ENCODE results near the gene TLCD2.

The TLCD2 gene

DNA sequence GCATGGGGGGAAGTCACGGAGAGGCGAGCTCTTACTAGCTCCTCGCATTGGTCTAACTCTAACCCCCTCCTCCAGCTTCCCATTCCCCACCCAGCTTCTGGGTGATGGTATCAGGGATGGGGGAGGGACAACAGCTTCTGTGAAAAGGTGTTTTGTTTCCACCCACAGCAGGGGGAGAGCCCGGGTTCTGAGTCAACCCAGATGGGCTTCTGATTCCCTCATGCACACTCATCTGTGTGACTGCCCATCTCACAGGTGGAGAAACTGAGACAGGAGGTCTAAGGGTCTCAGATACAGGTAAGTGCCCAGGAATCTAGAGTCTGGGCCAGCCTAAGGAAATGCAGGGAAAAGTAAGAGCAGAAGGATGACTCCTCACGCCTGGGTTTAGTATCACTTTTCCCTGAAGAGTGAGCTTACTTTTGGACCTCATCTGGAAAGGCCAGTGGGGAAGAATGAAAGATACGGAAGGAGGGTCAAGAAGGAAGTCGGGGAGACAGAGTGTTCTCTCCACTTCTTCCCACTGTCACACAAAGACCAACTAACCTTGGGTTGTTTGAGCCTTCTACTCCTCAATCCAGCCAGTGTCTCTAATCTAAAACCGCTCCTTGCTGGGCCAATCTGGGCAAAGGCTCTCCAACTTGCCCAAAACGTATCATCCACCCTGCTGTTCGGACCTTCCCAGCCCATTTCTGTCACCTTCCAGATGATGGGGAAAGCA, 3.1 kb upstream of the TLCD2 start:
- no peak overlapping the region for H3K4me3 ChIP-seq (IDR thresholded peaks at IDR 0.05; ENCODE audit: insufficient read depth, low read depth, low read length)
- no peak overlapping the region for H3K4me2 ChIP-seq

DNA sequence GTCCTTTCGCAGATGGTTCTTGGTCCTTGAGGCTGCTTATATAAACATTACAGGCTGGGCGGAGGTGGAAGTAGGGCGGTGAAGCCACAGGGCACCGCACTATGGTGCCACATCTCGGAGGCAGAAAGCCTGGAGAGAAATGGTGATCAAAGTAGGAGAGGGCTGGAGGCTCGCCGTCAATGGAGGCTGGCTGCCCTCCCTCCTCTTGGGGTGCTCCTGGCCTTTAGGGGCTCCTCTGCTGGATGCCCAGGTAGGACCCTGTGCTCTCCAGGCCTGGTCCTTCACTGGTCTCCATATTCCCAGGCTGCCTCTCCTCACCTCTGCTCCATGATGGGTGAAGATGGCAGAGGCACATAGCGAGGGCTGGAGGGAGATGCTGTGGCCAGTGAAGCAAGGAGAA, 2.1 kb upstream of the TLCD2 start:
- Histone ChIP-seq H2AFZ (ENCODE audit: low read depth) (no peak overlapping the region), H3K79me2 (ENCODE audit: insufficient read depth, low read depth) (no peaks in the 10 kb centered on the region), H3K27me3 (ENCODE audit: insufficient read depth, low read depth) (no peaks in the 10 kb centered on the region), H3K9ac (no peak overlapping the region), H3K27ac (no peak overlapping the region), H3K36me3 (ENCODE audit: insufficient read depth) (no peaks in the 10 kb centered on the region), H3K4me1 (ENCODE audit: low read depth, poor library complexity, severe bottlenecking) (peaks cover 3% of the 10 kb centered on the region), H4K20me1 (ENCODE audit: insufficient read depth) (no peaks in the 10 kb centered on the region), H3K4me3 (IDR thresholded peaks at IDR 0.05; ENCODE audit: insufficient read depth, low read depth, low read length) (no peak overlapping the region), H3K4me2 (no peak overlapping the region)
- TF ChIP-seq, protein P1, sequence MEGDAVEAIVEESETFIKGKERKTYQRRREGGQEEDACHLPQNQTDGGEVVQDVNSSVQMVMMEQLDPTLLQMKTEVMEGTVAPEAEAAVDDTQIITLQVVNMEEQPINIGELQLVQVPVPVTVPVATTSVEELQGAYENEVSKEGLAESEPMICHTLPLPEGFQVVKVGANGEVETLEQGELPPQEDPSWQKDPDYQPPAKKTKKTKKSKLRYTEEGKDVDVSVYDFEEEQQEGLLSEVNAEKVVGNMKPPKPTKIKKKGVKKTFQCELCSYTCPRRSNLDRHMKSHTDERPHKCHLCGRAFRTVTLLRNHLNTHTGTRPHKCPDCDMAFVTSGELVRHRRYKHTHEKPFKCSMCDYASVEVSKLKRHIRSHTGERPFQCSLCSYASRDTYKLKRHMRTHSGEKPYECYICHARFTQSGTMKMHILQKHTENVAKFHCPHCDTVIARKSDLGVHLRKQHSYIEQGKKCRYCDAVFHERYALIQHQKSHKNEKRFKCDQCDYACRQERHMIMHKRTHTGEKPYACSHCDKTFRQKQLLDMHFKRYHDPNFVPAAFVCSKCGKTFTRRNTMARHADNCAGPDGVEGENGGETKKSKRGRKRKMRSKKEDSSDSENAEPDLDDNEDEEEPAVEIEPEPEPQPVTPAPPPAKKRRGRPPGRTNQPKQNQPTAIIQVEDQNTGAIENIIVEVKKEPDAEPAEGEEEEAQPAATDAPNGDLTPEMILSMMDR (conservative IDR thresholded peaks at IDR 0.05; ENCODE audit: low read depth, low read length) = no peak

More for the DNA sequence above, 3.1 kb upstream of the TLCD2 start:
- TF ChIP-seq, protein P1 (conservative IDR thresholded peaks at IDR 0.05; ENCODE audit: low read depth, low read length) = no peak
- Histone ChIP-seq H3K27ac (no peak overlapping the region), H3K27me3 (ENCODE audit: insufficient read depth, low read depth) (no peaks in the 10 kb centered on the region), H3K4me1 (ENCODE audit: low read depth, poor library complexity, severe bottlenecking) (peaks cover 11% of the 10 kb centered on the region), H4K20me1 (ENCODE audit: insufficient read depth) (no peaks in the 10 kb centered on the region), H3K9ac (no peak overlapping the region), H3K36me3 (ENCODE audit: insufficient read depth) (no peaks in the 10 kb centered on the region), H2AFZ (ENCODE audit: low read depth) (no peak overlapping the region), H3K79me2 (ENCODE audit: insufficient read depth, low read depth) (no peaks in the 10 kb centered on the region)

DNA sequence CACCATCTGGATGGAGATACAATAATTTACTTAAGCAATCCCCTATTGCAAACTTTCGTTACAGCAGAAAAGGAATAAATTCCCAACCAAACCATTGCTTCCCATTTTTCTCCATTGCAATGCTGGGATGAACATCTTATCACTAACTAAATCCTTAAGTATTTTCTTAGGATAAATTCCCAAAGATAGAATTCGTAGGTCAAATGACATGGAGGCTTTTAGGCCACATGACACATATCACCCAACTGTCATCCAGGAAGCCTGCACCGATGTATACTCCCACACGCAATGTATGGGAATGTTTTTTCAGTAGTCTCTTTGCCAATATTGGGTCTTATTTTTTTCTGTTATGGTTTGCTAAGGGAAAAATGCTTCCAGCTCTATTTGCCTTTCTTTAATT, 1.6 kb upstream of the TLCD2 start:
- H3K27me3 ChIP-seq (ENCODE audit: insufficient read depth, low read depth) = no peaks in the 10 kb centered on the region
- H4K20me1 ChIP-seq (ENCODE audit: insufficient read depth) = no peaks in the 10 kb centered on the region
- H3K27ac ChIP-seq = no peak overlapping the region
- no peaks in the 10 kb centered on the region for H3K79me2 ChIP-seq (ENCODE audit: insufficient read depth, low read depth)
- H3K36me3 ChIP-seq (ENCODE audit: insufficient read depth) = no peaks in the 10 kb centered on the region
- H3K4me3 ChIP-seq (IDR thresholded peaks at IDR 0.05; ENCODE audit: insufficient read depth, low read depth, low read length) = no peak overlapping the region
- no peak overlapping the region for H3K4me2 ChIP-seq
- H2AFZ ChIP-seq (ENCODE audit: low read depth) = no peak overlapping the region
- no peak overlapping the region for H3K9ac ChIP-seq
- TF ChIP-seq, protein P1 (conservative IDR thresholded peaks at IDR 0.05; ENCODE audit: low read depth, low read length) = no peak
- peaks cover 3% of the 10 kb centered on the region for H3K4me1 ChIP-seq (ENCODE audit: low read depth, poor library complexity, severe bottlenecking)

DNA sequence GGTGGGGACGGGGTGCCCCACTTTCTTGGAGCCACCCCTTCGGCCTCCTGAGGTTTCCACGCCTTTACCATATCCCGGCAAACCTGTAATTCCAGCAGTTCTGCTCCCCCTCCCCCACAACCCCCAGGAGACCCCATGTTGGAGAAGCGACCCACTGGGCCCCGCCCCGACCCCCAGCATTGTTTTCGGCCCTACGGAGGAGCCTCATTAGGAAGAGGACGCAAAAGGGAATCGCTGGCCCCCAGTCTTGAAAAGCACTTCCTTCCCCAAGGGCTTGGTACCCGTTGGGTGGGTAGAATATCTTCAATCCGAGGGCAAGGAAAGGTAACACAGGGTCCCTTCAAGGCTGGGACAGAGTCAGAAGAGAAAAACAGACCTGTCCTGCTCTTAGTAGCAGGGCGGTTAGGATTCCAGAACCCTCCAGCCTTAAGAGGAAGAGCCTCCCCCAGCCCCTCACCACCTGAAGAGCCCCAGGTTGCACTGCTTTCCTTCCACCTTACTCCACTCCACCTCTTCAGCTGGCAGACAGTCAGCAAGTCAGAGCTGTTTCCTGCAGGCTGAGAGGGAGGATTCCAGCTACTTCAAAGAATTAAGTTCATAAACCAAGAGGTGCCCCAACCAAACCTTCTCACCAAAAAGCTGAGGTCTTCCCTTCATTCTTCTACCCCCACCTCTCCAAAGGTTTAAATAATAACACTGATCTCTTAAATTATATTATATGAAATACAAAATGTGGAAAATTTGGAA, 803 bp upstream of the TLCD2 start:
- Histone ChIP-seq H3K4me1 (ENCODE audit: low read depth, poor library complexity, severe bottlenecking) (peaks cover 3% of the 10 kb centered on the region), H3K9ac (no peak overlapping the region), H3K4me3 (IDR thresholded peaks at IDR 0.05; ENCODE audit: insufficient read depth, low read depth, low read length) (no peak overlapping the region), H2AFZ (ENCODE audit: low read depth) (no peak overlapping the region), H3K4me2 (no peak overlapping the region), H3K79me2 (ENCODE audit: insufficient read depth, low read depth) (no peaks in the 10 kb centered on the region), H3K27me3 (ENCODE audit: insufficient read depth, low read depth) (no peaks in the 10 kb centered on the region), H3K36me3 (ENCODE audit: insufficient read depth) (no peaks in the 10 kb centered on the region), H3K27ac (no peak overlapping the region), H4K20me1 (ENCODE audit: insufficient read depth) (no peaks in the 10 kb centered on the region)
- TF ChIP-seq, protein P1 (conservative IDR thresholded peaks at IDR 0.05; ENCODE audit: low read depth, low read length) = no peak
